Stimulated activated CD8-positive, alpha-beta memory T cell treated with anti-CD3 and anti-CD28 coated beads, Interleukin-4, amount 100 ng/mL, for 1 hour (primary cell): ENCODE data around the gene ZNF410.
"Not testable (repeated sequence)": the region's sequence is repeated elsewhere in the genome, so short reads cannot be mapped to it uniquely, and the experiment has no call there.

ENCODE experiments used
- DNase-seq, 2 donors: peaks; one replicate each; pipeline ENCODE4 v3.0.0-alpha.2; 2020; ENCODE audit warnings: low read depth in 2 of 2, low spot score in 1 of 2

ZNF410 gene

DNA sequence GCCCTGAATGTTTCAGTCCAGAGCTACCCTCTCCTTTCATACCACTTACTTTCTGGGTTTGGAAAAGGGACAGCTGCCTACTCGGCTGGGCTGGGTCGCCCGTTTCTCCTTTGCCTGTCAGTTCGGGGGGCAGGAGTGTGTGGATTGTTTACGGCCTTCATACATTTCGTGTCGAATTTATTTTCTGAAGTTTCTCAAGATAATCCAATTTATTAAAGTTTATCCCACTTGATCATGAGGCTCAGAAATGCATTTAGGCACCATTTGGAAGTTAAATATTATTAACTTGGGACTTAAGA is 608 bp downstream of the ZNF410 start:
- DNase-seq: peak in 1 of 2 donors; percentile 3

DNA sequence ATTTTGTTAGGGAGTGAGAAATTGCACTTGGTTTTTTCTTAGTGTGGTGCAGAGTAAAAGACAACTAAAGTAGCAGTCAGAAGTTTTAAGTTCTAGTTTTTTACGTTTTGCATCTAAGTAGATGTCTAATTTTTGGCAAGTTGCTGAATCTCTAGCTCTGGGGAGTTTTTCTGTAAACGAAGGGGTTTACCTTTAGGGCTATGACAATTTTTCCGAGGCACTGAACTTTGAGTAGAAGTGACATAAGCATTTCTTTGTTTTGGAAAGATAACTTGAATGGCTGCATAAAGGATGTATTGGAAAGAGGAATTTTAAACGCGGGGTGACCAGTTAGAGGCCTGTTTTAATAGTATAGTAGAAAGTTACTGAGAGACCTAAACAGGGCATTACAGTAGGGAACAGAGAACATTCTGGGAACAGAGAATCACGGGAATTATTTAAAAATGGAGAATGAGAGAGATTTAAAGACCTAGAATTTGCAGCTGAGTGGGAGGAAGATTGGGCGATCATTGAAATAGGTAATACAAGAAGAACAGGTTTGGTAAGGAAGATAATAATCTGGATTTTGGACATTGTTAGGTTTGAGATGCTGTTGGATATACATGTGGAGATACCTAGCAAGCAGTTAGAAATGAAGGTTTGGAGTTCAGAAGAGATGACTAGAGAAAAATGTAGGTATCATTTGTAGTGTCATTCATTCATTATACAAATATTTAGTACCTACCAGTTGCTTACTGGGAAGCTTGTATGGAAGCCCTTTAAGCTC is 1.2 kb downstream of the ZNF410 start:
- DNase-seq: no peak

- DNase-seq: no peak
Measured at GRCh38 chr14:73888460-73888725, 1.7 kb downstream of the ZNF410 start.

DNA sequence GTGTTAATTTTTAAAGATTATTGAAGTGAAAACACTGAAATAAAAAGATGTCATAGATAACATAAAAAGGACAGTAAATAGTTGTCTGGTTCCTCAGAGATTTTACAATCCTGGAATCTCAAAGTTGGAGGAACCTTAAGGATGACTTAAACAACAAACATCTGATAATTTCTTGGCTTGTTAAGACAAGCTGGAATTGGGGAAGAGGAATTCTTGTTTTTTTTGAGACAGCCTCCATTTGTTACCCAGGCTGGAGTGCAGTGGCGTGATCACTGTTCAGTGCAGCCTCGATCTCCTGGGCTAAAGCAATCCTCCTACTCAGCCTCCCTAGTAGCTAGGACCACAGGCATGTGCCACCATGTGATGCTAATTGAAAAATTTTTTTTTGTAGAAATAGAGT is 2.3 kb downstream of the ZNF410 start:
- no peak for DNase-seq

DNA sequence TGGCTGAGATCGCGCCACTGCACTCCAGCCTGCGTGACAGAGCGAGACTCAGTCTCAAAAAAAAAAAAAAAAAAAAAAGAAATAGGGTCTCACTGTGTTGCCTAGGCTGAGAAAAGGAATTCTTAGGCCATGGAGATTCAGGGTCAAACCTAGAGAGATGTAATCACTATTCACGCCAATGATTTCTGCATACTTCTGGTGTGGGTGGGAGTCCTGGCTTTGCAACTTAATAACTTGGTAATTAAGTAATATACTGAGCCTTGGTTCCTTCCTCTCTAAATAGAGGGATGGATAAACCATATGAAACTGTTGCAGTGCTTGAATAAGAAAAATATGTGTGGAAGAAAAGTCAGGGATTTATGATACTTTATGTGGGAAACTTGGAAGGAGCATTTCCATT is 2.7 kb downstream of the ZNF410 start:
- DNase-seq: no peak

- not testable (repeated sequence) for DNase-seq
Measured at GRCh38 chr14:73894180-73894687, 7.6 kb downstream of the ZNF410 start.

GRCh38 chr14:73895939-73896338 is 9.3 kb downstream of the ZNF410 start:
- DNase-seq: no peak

DNA sequence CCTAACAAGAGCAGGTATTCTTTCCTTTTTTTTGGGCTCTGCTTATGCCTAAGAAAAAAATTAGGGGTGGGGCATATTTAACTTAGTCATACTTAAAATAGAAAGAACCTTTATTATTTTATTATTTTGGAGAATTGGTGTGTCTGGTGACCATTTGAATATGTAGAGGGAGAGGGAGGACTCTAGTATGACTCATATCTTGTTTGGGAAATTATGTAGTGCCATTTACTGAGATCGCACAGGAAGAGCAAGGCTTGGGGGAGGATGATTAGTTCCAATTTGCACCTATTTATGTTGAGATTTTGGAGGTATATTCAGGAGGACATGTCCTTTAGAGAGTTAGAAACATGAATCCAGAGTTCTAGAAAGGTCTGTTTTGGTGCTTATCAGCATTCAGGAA is 9.9 kb downstream of the ZNF410 start:
- DNase-seq: no peak

DNA sequence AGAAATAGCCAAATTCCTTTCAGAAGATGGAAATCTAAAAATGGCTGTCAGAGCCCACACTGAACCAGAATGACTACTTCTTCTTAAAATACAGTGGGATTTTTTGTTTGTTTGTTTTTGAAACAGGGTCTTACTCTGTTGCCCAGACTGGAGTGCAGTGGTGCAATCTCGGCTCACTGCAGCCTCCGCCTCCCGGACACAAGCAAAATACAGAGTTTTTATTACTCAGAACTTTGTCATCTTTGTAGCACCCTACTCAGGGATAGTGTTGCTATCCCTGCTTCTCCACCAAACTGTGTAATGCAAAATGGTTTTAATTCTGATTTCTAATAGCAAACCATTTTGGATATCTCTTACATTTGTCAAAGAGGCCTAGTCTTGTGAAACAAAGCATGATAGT is 16.4 kb downstream of the ZNF410 start:
- no peak for DNase-seq

GRCh38 chr14:73909681-73910080 is 23.0 kb downstream of the ZNF410 start:
- no peak for DNase-seq

DNA sequence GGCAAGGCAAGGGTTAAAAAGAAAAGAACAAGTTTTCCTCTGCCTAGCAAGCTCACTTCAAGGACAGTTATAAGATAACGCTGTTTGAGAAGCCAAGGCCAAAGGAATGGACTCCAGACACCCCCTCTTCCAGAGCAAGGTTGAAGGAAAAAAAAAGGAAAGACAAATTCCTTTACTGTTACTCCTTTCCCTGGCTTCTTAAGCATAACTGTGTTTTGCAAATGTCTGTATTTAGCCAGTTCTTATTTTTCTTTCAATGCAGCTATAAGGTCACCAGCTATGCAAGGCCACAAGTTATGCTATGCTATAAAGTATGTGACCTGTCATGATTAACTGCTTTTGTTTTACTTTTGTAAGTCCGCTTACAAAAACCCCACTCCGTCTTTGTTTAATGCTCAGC is 26.6 kb downstream of the ZNF410 start:
- DNase-seq: no peak

GRCh38 chr14:73916324-73916723 is 29.7 kb downstream of the ZNF410 start:
- DNase-seq: no peak

DNA sequence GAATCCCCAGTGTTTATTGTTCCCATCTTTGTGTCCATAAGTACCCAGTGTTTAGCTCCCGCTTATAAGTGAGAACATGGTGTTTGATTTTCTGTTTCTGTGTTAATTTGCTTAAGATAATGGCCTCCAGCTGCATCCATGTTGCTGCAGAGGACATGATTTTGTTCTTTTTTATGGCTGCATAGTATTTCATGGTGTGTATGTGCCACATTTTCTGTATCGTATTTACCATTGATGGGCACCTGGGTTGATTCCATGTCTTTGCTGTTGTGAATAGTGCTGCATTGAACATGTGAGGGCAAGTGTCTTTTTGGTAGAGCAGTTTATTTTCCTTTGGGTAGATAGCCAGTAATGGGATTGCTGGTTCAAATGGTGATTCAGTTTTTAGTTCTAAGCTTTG is 32.8 kb downstream of the ZNF410 start:
- DNase-seq: not testable (repeated sequence)

DNA sequence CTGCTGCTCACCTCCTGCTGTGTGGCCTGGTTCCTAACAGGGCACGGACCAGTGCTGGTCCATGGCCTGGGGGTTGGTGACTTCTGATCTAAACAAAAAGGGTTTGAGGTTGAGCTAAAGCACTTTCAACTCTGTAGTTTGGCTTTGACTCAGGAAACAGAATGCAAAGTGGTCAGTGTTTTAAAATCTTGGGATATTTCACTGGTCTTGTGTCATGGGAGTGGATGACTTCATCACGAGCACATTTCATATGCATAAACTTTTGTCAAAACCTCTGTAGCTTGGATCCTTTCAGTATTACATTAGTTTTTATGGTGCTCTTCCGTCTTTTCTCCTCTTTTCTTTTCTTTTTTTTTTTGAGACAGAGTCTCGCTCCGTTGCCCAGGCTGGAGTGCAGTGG is 37.7 kb downstream of the ZNF410 start:
- DNase-seq: no peak

GRCh38 chr14:73935666-73936065 is 49.0 kb downstream of the ZNF410 start:
- DNase-seq: no peak

DNA sequence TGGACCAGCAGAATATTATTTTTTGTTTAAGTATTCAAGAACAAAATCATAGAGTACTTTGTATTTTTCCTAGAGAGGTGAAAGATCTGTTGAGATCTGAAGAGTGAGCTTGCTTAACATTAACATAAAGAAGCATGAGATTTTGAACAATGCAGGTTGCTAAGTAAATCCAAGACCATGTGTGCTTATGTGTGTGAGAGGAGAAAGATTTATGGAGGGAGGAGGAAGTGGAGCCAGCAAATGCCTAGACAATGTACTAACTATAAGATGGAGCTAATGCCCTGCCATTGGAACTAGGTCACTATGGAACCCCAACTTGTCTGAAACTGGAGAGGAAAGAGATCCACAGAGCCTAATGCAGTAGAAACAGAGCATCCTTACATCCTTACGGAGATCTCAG is 49.9 kb downstream of the ZNF410 start:
- DNase-seq: no peak

DNA sequence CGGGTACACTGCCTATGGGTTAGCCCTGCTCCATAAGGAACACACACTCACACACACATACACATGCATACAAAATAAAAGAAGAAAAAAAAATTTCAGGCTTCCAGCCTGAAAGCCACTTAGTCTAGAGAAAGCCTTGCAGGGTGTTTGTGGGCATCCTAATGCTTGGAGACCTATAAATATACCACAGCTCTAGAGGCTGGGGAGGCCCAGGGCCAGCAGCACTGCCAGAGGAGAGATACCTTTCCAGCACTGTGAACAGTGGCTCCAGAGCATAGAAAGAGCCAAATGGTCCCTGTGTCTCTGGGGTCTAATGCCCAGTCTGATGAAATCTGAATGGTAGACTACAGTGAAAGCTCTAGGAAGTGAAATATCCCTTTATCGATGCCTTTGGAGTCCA is 50.4 kb downstream of the ZNF410 start:
- no peak for DNase-seq

DNA sequence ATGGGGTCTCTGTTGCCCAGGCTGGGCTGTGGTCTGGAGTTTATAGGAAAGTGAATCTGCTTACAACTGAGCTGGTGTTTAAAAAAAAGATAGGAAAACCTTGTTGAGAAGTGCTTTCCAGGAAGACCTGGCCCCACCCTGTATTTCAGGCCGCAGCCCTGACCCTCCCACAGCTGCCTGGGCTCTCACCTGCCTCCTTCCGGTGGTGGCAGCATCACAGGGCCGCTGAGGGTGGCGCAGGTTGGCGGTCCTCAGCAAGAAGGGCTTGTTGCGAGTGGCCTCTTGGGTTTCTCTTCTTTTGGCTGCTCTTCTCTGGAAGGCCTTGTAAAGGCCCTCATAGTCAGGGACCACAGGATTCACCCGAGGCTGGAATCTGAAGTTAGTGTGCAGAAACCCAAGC is 55.5 kb downstream of the ZNF410 start:
- DNase-seq: no peak

- DNase-seq: no peak
Measured at GRCh38 chr14:73943083-73943482, 56.4 kb downstream of the ZNF410 start.

- DNase-seq: no peak
Measured at GRCh38 chr14:73944432-73945158, 57.9 kb downstream of the ZNF410 start.

- no peak for DNase-seq
Measured at GRCh38 chr14:73945159-73945670, 58.6 kb downstream of the ZNF410 start.
